DOHH2 (cell line): ENCODE measurements around the gene DCAF11.

Experiments
- EZH2phosphoT487 ChIP-seq: fragments of 200-600 bp; sonication (generic); IDR thresholded peaks from 2 replicates; pipeline ENCODE4 v1.6.1; 2017; ENCODE audit warnings: borderline replicate concordance, mild to moderate bottlenecking, antibody characterized with exemption, low read length, moderate library complexity, mixed read lengths
- TF ChIP-seq, protein P1 (sequence below): fragments of 200-600 bp; sonication (generic); IDR thresholded peaks from one replicate; pipeline ENCODE4 v1.5.1; 2014; ENCODE audit warnings: antibody characterized with exemption, mild to moderate bottlenecking, low read depth, low read length; ENCODE audit not compliant: poor library complexity, severe bottlenecking

DNA sequence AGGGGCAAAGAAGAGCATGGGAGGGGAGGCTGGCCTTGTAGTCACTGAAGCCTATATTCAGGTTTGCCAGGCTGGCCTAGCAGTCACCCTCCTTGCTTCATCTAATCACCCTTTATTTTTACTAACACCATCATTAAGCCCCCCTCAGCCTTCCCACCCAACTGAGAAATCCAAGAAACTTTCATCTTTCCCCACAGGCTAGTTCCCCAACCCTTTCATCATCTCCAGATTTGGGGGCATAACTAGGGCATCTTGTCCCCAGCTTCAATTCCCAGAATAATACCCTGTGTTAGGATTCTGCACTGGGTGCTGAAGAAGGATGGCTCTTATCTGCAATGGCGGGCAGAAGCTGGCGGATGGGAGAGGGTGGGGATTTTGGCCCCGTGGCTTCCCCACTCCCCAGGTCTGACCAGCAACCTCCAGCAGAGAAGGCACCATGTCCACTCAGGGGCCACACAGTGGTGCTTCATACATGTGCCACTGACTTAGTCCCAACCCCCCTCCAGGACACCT, 13.5 kb upstream of the DCAF11 start:
- TF ChIP-seq, protein P1, sequence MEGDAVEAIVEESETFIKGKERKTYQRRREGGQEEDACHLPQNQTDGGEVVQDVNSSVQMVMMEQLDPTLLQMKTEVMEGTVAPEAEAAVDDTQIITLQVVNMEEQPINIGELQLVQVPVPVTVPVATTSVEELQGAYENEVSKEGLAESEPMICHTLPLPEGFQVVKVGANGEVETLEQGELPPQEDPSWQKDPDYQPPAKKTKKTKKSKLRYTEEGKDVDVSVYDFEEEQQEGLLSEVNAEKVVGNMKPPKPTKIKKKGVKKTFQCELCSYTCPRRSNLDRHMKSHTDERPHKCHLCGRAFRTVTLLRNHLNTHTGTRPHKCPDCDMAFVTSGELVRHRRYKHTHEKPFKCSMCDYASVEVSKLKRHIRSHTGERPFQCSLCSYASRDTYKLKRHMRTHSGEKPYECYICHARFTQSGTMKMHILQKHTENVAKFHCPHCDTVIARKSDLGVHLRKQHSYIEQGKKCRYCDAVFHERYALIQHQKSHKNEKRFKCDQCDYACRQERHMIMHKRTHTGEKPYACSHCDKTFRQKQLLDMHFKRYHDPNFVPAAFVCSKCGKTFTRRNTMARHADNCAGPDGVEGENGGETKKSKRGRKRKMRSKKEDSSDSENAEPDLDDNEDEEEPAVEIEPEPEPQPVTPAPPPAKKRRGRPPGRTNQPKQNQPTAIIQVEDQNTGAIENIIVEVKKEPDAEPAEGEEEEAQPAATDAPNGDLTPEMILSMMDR = no peak
- TF ChIP-seq EZH2phosphoT487 = no peak
